ENCODE results near the gene PLD1.

- TF ChIP-seq, protein P1, sequence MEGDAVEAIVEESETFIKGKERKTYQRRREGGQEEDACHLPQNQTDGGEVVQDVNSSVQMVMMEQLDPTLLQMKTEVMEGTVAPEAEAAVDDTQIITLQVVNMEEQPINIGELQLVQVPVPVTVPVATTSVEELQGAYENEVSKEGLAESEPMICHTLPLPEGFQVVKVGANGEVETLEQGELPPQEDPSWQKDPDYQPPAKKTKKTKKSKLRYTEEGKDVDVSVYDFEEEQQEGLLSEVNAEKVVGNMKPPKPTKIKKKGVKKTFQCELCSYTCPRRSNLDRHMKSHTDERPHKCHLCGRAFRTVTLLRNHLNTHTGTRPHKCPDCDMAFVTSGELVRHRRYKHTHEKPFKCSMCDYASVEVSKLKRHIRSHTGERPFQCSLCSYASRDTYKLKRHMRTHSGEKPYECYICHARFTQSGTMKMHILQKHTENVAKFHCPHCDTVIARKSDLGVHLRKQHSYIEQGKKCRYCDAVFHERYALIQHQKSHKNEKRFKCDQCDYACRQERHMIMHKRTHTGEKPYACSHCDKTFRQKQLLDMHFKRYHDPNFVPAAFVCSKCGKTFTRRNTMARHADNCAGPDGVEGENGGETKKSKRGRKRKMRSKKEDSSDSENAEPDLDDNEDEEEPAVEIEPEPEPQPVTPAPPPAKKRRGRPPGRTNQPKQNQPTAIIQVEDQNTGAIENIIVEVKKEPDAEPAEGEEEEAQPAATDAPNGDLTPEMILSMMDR (conservative IDR thresholded peaks at IDR 0.05) = no peak
- no peak for TF ChIP-seq EZH2 (IDR thresholded peaks at IDR 0.05; ENCODE audit: low read depth)
Observed at GRCh38 chr3:171591070-171591469, 219.2 kb downstream of the PLD1 start.

Measured in PC-9 (cell line).